GM12878 (cell line): Measurements from ENCODE around the gene COG4. TPM values are rescaled to one million over a fixed set of nuclear protein-coding genes. Genes with fewer than 3 reads are reported as not detected.
A peak's percentile ranks its signal among the peaks of the same experiment; 100 is the strongest.

ENCODE experiments used
- ATAC-seq: fragments of 200-7000 bp; cut with Tn5 transposase; 3 replicates; pipeline ENCODE4 v1.9.1; 2020; ENCODE audit warnings: mild to moderate bottlenecking, moderate library complexity
- BruUV-seq: library from RNA; stranded (reverse); fragments of 400-500 nt; replicated peaks from 2 replicates; lab custom pipeline; 2021; lab: Mats Ljungman, UMichigan
- CTCF ChIA-PET: fragments of 300-600 bp; sonication (Branson Sonifier 250); formaldehyde crosslinking; extraction: SDS; loops from one replicate; lab custom pipeline; 2021; ENCODE audit warnings: inconsistent platforms; lab: Yijun Ruan, JAX
- POLR2A ChIA-PET: fragments of 350-600 bp; formaldehyde crosslinking; extraction: SDS; loops from one replicate; lab custom pipeline; 2021; ENCODE audit warnings: inconsistent platforms; lab: Charles Lee
- RAD21 ChIA-PET: fragments of 300-600 bp; sonication (Branson Sonifier 250); formaldehyde crosslinking; loops from one replicate; lab custom pipeline; 2023; ENCODE audit warnings: antibody characterized with exemption; ENCODE audit not compliant: unreplicated experiment; lab: Charles Lee
- SMC1A ChIA-PET: fragments of 300-600 bp; sonication (Branson Sonifier 250); formaldehyde crosslinking; loops from one replicate; lab custom pipeline; 2023; ENCODE audit not compliant: unreplicated experiment, uncharacterized antibody; lab: Charles Lee
- DNase-seq: peaks from one replicate; pipeline ENCODE4 v3.0.0-alpha.2; 2011; ENCODE audit warnings: low read depth, low spot score
- FAIRE-seq: peaks from 3 replicates; lab custom pipeline; 2011; peaks lifted over from hg19 to GRCh38; lab: Jason Lieb, UNC
- H2AFZ ChIP-seq: 2 replicates; pipeline ENCODE4 v1.6.0; 2011; ENCODE audit warnings: low read depth, low read length, control low read depth; ENCODE audit not compliant: control insufficient read depth
- H3K27ac ChIP-seq: 2 replicates; pipeline ENCODE4 v1.5.1; 2011; ENCODE audit warnings: control low read depth; ENCODE audit not compliant: control insufficient read depth, insufficient read depth
- H3K27me3 ChIP-seq, 2 experiments: replicated peaks in 1 of 2; 2 replicates each; pipeline versions ENCODE4 v1.6.0 to v1.6.1; 2011; ENCODE audit warnings: low read length in 1 of 2; ENCODE audit not compliant: control insufficient read depth in 2 of 2, insufficient read depth in 2 of 2
- H3K36me3 ChIP-seq, 2 experiments: 2 replicates each; pipeline ENCODE4 v1.5.1; 2011; ENCODE audit warnings: low read length in 1 of 2; ENCODE audit not compliant: control insufficient read depth in 2 of 2, insufficient read depth in 2 of 2
- H3K4me1 ChIP-seq: 2 replicates; pipeline ENCODE4 v1.6.1; 2011; ENCODE audit warnings: mild to moderate bottlenecking, low read length, moderate library complexity, mixed read lengths; ENCODE audit not compliant: control insufficient read depth, insufficient read depth
- H3K4me2 ChIP-seq: 2 replicates; pipeline ENCODE4 v1.6.0; 2011; ENCODE audit warnings: control low read depth; ENCODE audit not compliant: control insufficient read depth, insufficient read depth
- H3K4me3 ChIP-seq: fragments of 200-600 bp; sonication (generic); 2 replicates; pipeline ENCODE4 v1.5.1; 2016
- H3K79me2 ChIP-seq: 2 replicates; pipeline ENCODE4 v1.6.0; 2011; ENCODE audit warnings: low read length; ENCODE audit not compliant: control insufficient read depth, insufficient read depth
- H3K9ac ChIP-seq: 2 replicates; pipeline ENCODE4 v1.8.0; 2011; ENCODE audit warnings: low read length, control low read depth, mixed read lengths; ENCODE audit not compliant: control insufficient read depth, insufficient read depth
- H3K9me3 ChIP-seq: replicated peaks from 3 replicates; pipeline ENCODE4 v1.5.1; 2011; ENCODE audit warnings: mild to moderate bottlenecking, low read length; ENCODE audit not compliant: control insufficient read depth, insufficient read depth
- H4K20me1 ChIP-seq: 2 replicates; pipeline ENCODE4 v1.6.0; 2011; ENCODE audit not compliant: control insufficient read depth, insufficient read depth
- ATF7 ChIP-seq: fragments of 450-650 bp; IDR thresholded peaks from 2 replicates; pipeline ENCODE4 v1.6.1; 2016; ENCODE audit warnings: low read depth, mild to moderate bottlenecking
- BACH1 ChIP-seq: fragments of 450-650 bp; IDR thresholded peaks from 2 replicates; pipeline ENCODE4 v1.6.1; 2017; ENCODE audit warnings: mild to moderate bottlenecking, borderline replicate concordance
- BHLHE40 ChIP-seq, 2 experiments: fragments of 450-650 bp in 1 of 2; IDR thresholded peaks; 2 replicates each; pipeline ENCODE4 v1.6.1; 2011 to 2017; ENCODE audit warnings: low read depth in 2 of 2, borderline replicate concordance in 1 of 2, improper control_type of control experiment in 1 of 2, low read length in 1 of 2, mild to moderate bottlenecking in 1 of 2
- BRCA1 ChIP-seq: IDR thresholded peaks from 2 replicates; pipeline ENCODE4 v1.6.1; 2011; ENCODE audit warnings: low read depth, low read length, improper control_type of control experiment
- ESRRA ChIP-seq: IDR thresholded peaks from 2 replicates; pipeline ENCODE4 v1.6.1; 2012; ENCODE audit warnings: mild to moderate bottlenecking, low read length, improper control_type of control experiment
- ETV6 ChIP-seq, 2 experiments: fragments of 450-650 bp in 1 of 2; IDR thresholded peaks in 1 of 2; conservative IDR thresholded peaks in 1 of 2; 2 replicates each; pipeline ENCODE4 v1.6.1; 2014; ENCODE audit warnings: antibody characterized with exemption in 1 of 2, borderline replicate concordance in 1 of 2, low read depth in 1 of 2, mild to moderate bottlenecking in 1 of 2, moderate library complexity in 1 of 2
- FOS ChIP-seq: IDR thresholded peaks from 3 replicates; pipeline ENCODE4 v1.6.1; 2011; ENCODE audit warnings: borderline replicate concordance; ENCODE audit not compliant: insufficient read length; ENCODE audit errors: extremely low read depth
- HCFC1 ChIP-seq: fragments of 150-350 bp; IDR thresholded peaks from 2 replicates; pipeline ENCODE4 v1.6.1; 2014; ENCODE audit warnings: low read length
- HDAC6 ChIP-seq: fragments of 200-600 bp; sonication (generic); IDR thresholded peaks from one replicate; pipeline ENCODE4 v1.8.0; 2017; ENCODE audit warnings: antibody characterized with exemption; ENCODE audit not compliant: unreplicated experiment
- IKZF1 ChIP-seq: fragments of 450-650 bp; conservative IDR thresholded peaks from 2 replicates; pipeline ENCODE4 v1.6.1; 2017; ENCODE audit warnings: antibody characterized with exemption, mild to moderate bottlenecking
- IKZF2 ChIP-seq, 2 experiments: fragments of 450-650 bp; IDR thresholded peaks; 2 replicates each; pipeline ENCODE4 v1.6.1; 2017; ENCODE audit warnings: mild to moderate bottlenecking in 2 of 2, moderate library complexity in 2 of 2
- MYC ChIP-seq: IDR thresholded peaks from 2 replicates; pipeline ENCODE4 v1.6.1; 2011; ENCODE audit warnings: mild to moderate bottlenecking, low read length, moderate library complexity, inconsistent platforms; ENCODE audit not compliant: insufficient read depth, insufficient replicate concordance, insufficient read length, severe bottlenecking
- NFIC ChIP-seq: IDR thresholded peaks from 2 replicates; pipeline ENCODE4 v1.6.1; 2012; ENCODE audit warnings: low read depth, mild to moderate bottlenecking, inconsistent platforms, low read length, moderate library complexity
- POLR2AphosphoS5 ChIP-seq: IDR thresholded peaks from 2 replicates; pipeline ENCODE4 v1.6.1; 2011; ENCODE audit warnings: mild to moderate bottlenecking, low read length, inconsistent platforms
- RAD51 ChIP-seq: fragments of 450-650 bp; IDR thresholded peaks from 2 replicates; pipeline ENCODE4 v1.6.1; 2016; ENCODE audit warnings: moderate library complexity, mild to moderate bottlenecking, inconsistent platforms
- RUNX3 ChIP-seq: IDR thresholded peaks from 2 replicates; pipeline ENCODE4 v1.6.1; 2012; ENCODE audit warnings: low read length, inconsistent platforms
- SREBF1 ChIP-seq: IDR thresholded peaks from 2 replicates; pipeline ENCODE4 v1.6.1; 2012; ENCODE audit warnings: mild to moderate bottlenecking, low read length
- TBL1XR1 ChIP-seq: IDR thresholded peaks from 2 replicates; pipeline ENCODE4 v1.6.1; 2012; ENCODE audit warnings: low read depth, low read length, improper control_type of control experiment
- YY1 ChIP-seq: IDR thresholded peaks from 2 replicates; pipeline ENCODE4 v1.6.1; 2011; ENCODE audit warnings: low read depth, mild to moderate bottlenecking, low read length
- ZBED1 ChIP-seq: IDR thresholded peaks from 2 replicates; pipeline ENCODE4 v1.6.1; 2016; ENCODE audit warnings: borderline replicate concordance
- ZZZ3 ChIP-seq: IDR thresholded peaks from 2 replicates; pipeline ENCODE4 v1.6.1; 2011; ENCODE audit warnings: low read depth; ENCODE audit not compliant: control insufficient read depth, insufficient read length
- WGBS: methylation state at CpG from one replicate; pipeline ENCODE4 v1.1.6; 2016; ENCODE audit warnings: low lambda C conversion rate; ENCODE audit not compliant: insufficient replicate concordance, insufficient coverage; ENCODE audit errors: missing lambda C conversion rate; 5-methylcytosine and 5-hydroxymethylcytosine counted together
- in situ Hi-C: fragments of 300-500 bp; cut with MboI; formaldehyde crosslinking; loops from 9 replicates; pipeline ENCODE4 v1.14.3; 2018; ENCODE audit warnings: mixed read lengths
- intact Hi-C: fragments of 100-400 bp; cut with micrococcal nuclease; formaldehyde crosslinking; loops from one replicate; pipeline ENCODE4 v1.14.2; 2022; ENCODE audit not compliant: unreplicated experiment
- polyA plus RNA-seq, 11 experiments: library from polyadenylated mRNA; depleted of rRNA in 4 of 11; unstranded in 6 of 11; stranded (reverse) in 5 of 11; fragments of >200 nt; fragmentation: Nextera tagmentation in 4 of 11; fragmentation: Illumina TruSeq in 1 of 11; extraction: Ambion mirVana in 4 of 11; extraction: Trizol in 1 of 11; gene quantifications; 1 replicate in 1 of 11; 2 replicates in 10 of 11; pipeline versions ENCODE4 v1.2.1 to v1.2.3, GENCODE V29; 2011 to 2016; ENCODE audit warnings: inconsistent platforms in 2 of 11, missing spikeins in 2 of 11, low read depth in 1 of 11
- total RNA-seq, 4 experiments: library from RNA; depleted of rRNA in 3 of 4; stranded (reverse); fragments of >200 nt in 3 of 4; fragmentation: Illumina TruSeq in 1 of 4; extraction: Trizol in 1 of 4; gene quantifications; 2 replicates each; pipeline versions ENCODE4 v1.2.1 to v1.2.3, GENCODE V29; 2013 to 2021

COG4 gene
- total and polyA plus RNA-seq, 10 of the 15 experiments (the other 5 are each of a cell fraction or from before 2014, with no cell fraction given), result 7.0 to 57.7 (median 33.0) TPM

DNA sequence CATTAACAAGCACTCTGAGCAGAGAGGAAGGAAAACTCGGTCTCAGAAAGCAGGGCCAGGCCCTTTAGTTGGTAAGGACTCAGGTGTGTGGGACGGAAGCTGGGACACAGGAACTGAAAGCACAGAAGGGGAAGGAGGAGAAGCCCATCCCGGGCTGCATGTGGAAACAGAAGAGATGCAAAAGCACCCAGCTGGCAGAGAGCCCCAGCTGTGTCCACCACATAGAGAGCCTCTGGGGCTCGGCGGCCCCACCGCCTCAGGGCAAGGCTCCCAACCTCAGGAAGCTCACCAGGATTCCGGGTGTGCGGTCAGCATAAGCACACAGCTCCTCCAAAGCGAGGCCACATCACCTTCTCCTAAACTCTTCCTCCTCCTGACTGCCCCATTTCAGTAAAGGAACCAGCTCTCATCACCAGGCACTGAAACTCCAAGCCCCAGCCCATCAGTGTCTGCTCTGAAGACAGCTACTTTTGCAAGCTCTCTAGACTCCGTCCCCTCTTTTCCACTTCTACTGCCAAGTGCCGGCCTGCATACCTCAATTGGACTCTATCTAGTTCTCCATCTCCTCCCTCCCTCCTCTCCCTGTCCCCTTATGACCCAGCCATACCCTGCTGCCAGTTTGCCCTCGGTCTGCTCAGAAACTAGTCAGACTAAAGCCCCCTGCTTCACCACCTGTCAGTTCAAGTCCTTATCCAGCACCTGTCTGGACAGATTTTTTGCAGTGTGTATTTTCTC lies 90.5 kb downstream of the COG4 start:
- Histone ChIP-seq H3K9ac (peak overlapping the region; percentile 80), H3K36me3 (peaks cover 0 to 4% of the 10 kb centered on the region in 2 experiments; a peak in 1 of 4 replicates), H3K4me1 (peaks cover 64% of the 10 kb centered on the region), H2AFZ (no peak overlapping the region), H3K27me3 (no peaks in the 10 kb centered on the region), H3K4me3 (peak overlapping the region; percentile 70), H3K27ac (peak overlapping the region; percentile 88), H3K79me2 (peaks cover 86% of the 10 kb centered on the region), H3K4me2 (peak overlapping the region; percentile 97), H3K9me3 (no peaks in the 10 kb centered on the region), H4K20me1 (no peaks in the 10 kb centered on the region)
- CTCF ChIA-PET, result interaction anchor here (0.5 to 2.6 kb wide), 12 partner anchors 16 to 111 kb away, joined by 3 to 10 read pairs (median 6); partner anchors contain the start of gene COG4
- no peak for DNase-seq
- POLR2A ChIA-PET, result interaction anchor here (0.6 to 4.9 kb wide), 13 partner anchors 14 to 181 kb away, joined by 3 to 47 read pairs (median 7); partner anchors contain the start of genes EXOSC6 and FCSK
- RAD21 ChIA-PET, result interaction anchor here (0.6 to 3.9 kb wide), 16 partner anchors 10 to 92 kb away, joined by 3 to 38 read pairs (median 6); partner anchors contain the start of genes COG4, FCSK and SF3B3
- no TSS peak for BruUV-seq
- no peak for FAIRE-seq
- SMC1A ChIA-PET, result interaction anchor here (0.7 to 4.0 kb wide), 14 partner anchors 10 to 92 kb away, joined by 3 to 37 read pairs (median 9); partner anchors contain the start of genes COG4, FCSK and SF3B3
- ATAC-seq, result peak; percentile 0; the same call in 1 of the 3 replicates
- intact Hi-C loops, result loop anchor here (1.0 to 10.0 kb wide), 2 partner anchors 90 to 868 kb away; partner anchors contain the start of genes COG4, NFAT5 and SF3B3
- WGBS, result 9% methylated on average over 12 of the region's 12 CpGs
- in situ Hi-C loops, result no loop called here
- TF ChIP-seq FOS, result no peak
- no peak for TF ChIP-seq RUNX3
- TF ChIP-seq ATF7, result 0 out of 2 replicates have a peak, but pooled peaks have one; percentile 9
- 0 out of 2 replicates have a peak, but pooled peaks have one; percentile 44 for TF ChIP-seq TBL1XR1
- TF ChIP-seq HCFC1, result no peak
- TF ChIP-seq IKZF2 (IDR thresholded peaks at IDR 0.05), result peak; percentile 80 to 87
- peak; percentile 47; the same call in 1 of the 2 replicates for TF ChIP-seq POLR2AphosphoS5
- TF ChIP-seq ESRRA, result no peak
- no peak for TF ChIP-seq MYC
- TF ChIP-seq BHLHE40 (IDR thresholded peaks at IDR 0.05; ENCODE audit: borderline replicate concordance in 1 of 2, low read depth in 2 of 2, low read length in 1 of 2), result peak in 1 of 2 experiments; percentile 17; a peak in 1 of 4 replicates
- no peak for TF ChIP-seq SREBF1
- no peak for TF ChIP-seq ZBED1
- TF ChIP-seq ETV6 (conservative IDR thresholded peaks at IDR 0.05 in 1 of 2, IDR thresholded peaks at IDR 0.05 in 1 of 2; ENCODE audit: borderline replicate concordance in 1 of 2, low read depth in 1 of 2), result peak in 1 of 2 experiments; percentile 96; a peak in 2 of 4 replicates
- peak; percentile 92 for TF ChIP-seq IKZF1
- no peak for TF ChIP-seq YY1
- TF ChIP-seq BACH1, result no peak
- no peak for TF ChIP-seq ZZZ3
- no peak for TF ChIP-seq RAD51
- TF ChIP-seq HDAC6, result no peak
- no peak for TF ChIP-seq NFIC
- no peak for TF ChIP-seq BRCA1
